ENCODE results near the gene CYP3A4.

CYP3A4 gene

DNA sequence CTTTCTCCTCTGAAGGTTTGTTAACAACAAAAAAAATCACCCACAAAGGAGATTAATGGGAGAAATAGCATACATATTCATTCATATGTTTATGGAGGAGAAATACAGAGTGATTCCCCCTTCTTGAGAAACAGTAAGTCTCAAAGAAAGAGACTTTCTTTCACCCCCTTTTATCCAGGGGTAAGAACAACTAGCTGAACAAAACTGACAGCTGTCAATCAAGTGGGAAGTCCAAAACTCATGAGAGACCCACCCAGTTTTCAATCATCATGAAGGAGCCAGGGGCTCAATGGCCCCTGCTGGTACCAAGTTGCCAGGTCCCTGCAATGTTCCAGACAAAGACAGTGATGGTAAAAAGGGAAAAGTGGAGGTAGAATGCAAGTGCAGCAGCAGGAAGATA is 41.9 kb upstream of the CYP3A4 start:
- Histone ChIP-seq H4K20me1 (ENCODE audit: low read depth, low read length) (no peaks in the 10 kb centered on the region), H3K79me2 (ENCODE audit: insufficient read depth, low read length) (no peaks in the 10 kb centered on the region), H3K27me3 (ENCODE audit: low read length) (no peaks in the 10 kb centered on the region), H3K36me3 (ENCODE audit: low read length) (no peaks in the 10 kb centered on the region), H3K9me3 (ENCODE audit: insufficient read depth, low read length) (no peaks in the 10 kb centered on the region), H3K9me2 (replicated peaks; ENCODE audit: insufficient read depth, low read length) (no peaks in the 10 kb centered on the region), H3K4me2 (ENCODE audit: low read depth, low read length, poor library complexity, severe bottlenecking) (no peak overlapping the region), H3K27ac (ENCODE audit: low read depth, low read length) (no peak overlapping the region), H3K9ac (ENCODE audit: low read length) (no peak overlapping the region), H3K4me3 (ENCODE audit: insufficient read depth, low read length, poor library complexity, severe bottlenecking) (no peak overlapping the region), H2AFZ (ENCODE audit: low read depth, low read length, severe bottlenecking) (no peak overlapping the region), H3F3A (ENCODE audit: insufficient read depth) (no peaks in the 10 kb centered on the region)
- TF ChIP-seq EZH2phosphoT487 (conservative IDR thresholded peaks at IDR 0.05; ENCODE audit: low read length) (no peak), CTCF (IDR thresholded peaks at IDR 0.05; ENCODE audit: insufficient read depth, low read length, poor library complexity, severe bottlenecking) (no peak)

- no peak overlapping the region for H3K4me3 ChIP-seq (ENCODE audit: insufficient read depth, low read length, poor library complexity, severe bottlenecking)
- H4K20me1 ChIP-seq (ENCODE audit: low read depth, low read length): no peaks in the 10 kb centered on the region
- H2AFZ ChIP-seq (ENCODE audit: low read depth, low read length, severe bottlenecking): no peak overlapping the region
- no peaks in the 10 kb centered on the region for H3K79me2 ChIP-seq (ENCODE audit: insufficient read depth, low read length)
- no peak for TF ChIP-seq CTCF (IDR thresholded peaks at IDR 0.05; ENCODE audit: insufficient read depth, low read length, poor library complexity, severe bottlenecking)
- TF ChIP-seq EZH2phosphoT487 (conservative IDR thresholded peaks at IDR 0.05; ENCODE audit: low read length): no peak
- H3K4me2 ChIP-seq (ENCODE audit: low read depth, low read length, poor library complexity, severe bottlenecking): no peak overlapping the region
- H3K27ac ChIP-seq (ENCODE audit: low read depth, low read length): no peak overlapping the region
- no peaks in the 10 kb centered on the region for H3F3A ChIP-seq (ENCODE audit: insufficient read depth)
- no peaks in the 10 kb centered on the region for H3K36me3 ChIP-seq (ENCODE audit: low read length)
- no peaks in the 10 kb centered on the region for H3K27me3 ChIP-seq (ENCODE audit: low read length)
- no peak overlapping the region for H3K9ac ChIP-seq (ENCODE audit: low read length)
- no peaks in the 10 kb centered on the region for H3K9me2 ChIP-seq (replicated peaks; ENCODE audit: insufficient read depth, low read length)
- H3K9me3 ChIP-seq (ENCODE audit: insufficient read depth, low read length): no peaks in the 10 kb centered on the region
Measured at GRCh38 chr7:99825452-99825851, 41.5 kb upstream of the CYP3A4 start.

DNA sequence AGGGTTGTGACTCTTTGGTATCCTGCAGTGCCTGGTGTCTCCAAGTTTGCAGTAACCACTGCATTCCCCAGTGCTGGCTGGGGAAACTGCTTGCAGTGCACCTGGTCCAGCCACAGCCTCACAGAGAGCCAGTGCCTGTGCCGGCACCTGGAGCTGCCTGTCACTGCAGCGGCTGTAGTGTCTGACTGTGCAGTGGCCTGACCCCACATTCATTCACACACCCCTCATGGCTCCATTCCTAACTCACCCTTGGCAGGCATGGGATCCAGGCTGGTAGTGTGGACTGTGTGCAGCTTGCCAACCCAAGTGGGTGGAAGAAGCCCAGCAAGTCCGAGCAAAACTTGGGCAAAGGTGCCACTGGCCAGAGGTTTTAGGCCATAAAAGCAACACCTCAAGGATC is 40.1 kb upstream of the CYP3A4 start:
- H3K9ac ChIP-seq (ENCODE audit: low read length): no peak overlapping the region
- H3K27me3 ChIP-seq (ENCODE audit: low read length): no peaks in the 10 kb centered on the region
- no peaks in the 10 kb centered on the region for H3K9me3 ChIP-seq (ENCODE audit: insufficient read depth, low read length)
- no peaks in the 10 kb centered on the region for H3K9me2 ChIP-seq (replicated peaks; ENCODE audit: insufficient read depth, low read length)
- no peak overlapping the region for H2AFZ ChIP-seq (ENCODE audit: low read depth, low read length, severe bottlenecking)
- H3K79me2 ChIP-seq (ENCODE audit: insufficient read depth, low read length): no peaks in the 10 kb centered on the region
- H4K20me1 ChIP-seq (ENCODE audit: low read depth, low read length): no peaks in the 10 kb centered on the region
- H3K4me2 ChIP-seq (ENCODE audit: low read depth, low read length, poor library complexity, severe bottlenecking): no peak overlapping the region
- TF ChIP-seq CTCF (IDR thresholded peaks at IDR 0.05; ENCODE audit: insufficient read depth, low read length, poor library complexity, severe bottlenecking): no peak
- TF ChIP-seq EZH2phosphoT487 (conservative IDR thresholded peaks at IDR 0.05; ENCODE audit: low read length): no peak
- no peak overlapping the region for H3K27ac ChIP-seq (ENCODE audit: low read depth, low read length)
- no peaks in the 10 kb centered on the region for H3F3A ChIP-seq (ENCODE audit: insufficient read depth)
- no peaks in the 10 kb centered on the region for H3K36me3 ChIP-seq (ENCODE audit: low read length)
- no peak overlapping the region for H3K4me3 ChIP-seq (ENCODE audit: insufficient read depth, low read length, poor library complexity, severe bottlenecking)

All from SU-DHL-6 (cell line).